BJ (cell line): ENCODE data around the gene LPCAT2. TPM values are rescaled to one million over a fixed set of nuclear protein-coding genes. Genes with fewer than 3 reads are reported as not detected.
"Not testable (repeated sequence)": the region's sequence is repeated elsewhere in the genome, so short reads cannot be mapped to it uniquely, and the experiment has no call there.

Experiments
- CTCF ChIA-PET: fragments of 350-600 bp; formaldehyde crosslinking; extraction: SDS; loops from one replicate; lab custom pipeline; 2021; ENCODE audit warnings: antibody characterized with exemption, inconsistent platforms; lab: Yijun Ruan, JAX
- POLR2A ChIA-PET: fragments of 300-600 bp; sonication (Branson Sonifier 250); formaldehyde crosslinking; extraction: SDS; loops from one replicate; lab custom pipeline; 2021; ENCODE audit warnings: antibody characterized with exemption; lab: Charles Lee
- DNase-seq: peaks from one replicate; pipeline ENCODE4 v3.0.0-alpha.2; 2011; ENCODE audit warnings: low read depth
- H3K27me3 ChIP-seq: 2 replicates; pipeline ENCODE4 v1.6.0; 2011; ENCODE audit warnings: low read length; ENCODE audit not compliant: control insufficient read depth, insufficient read depth
- H3K36me3 ChIP-seq: 2 replicates; pipeline ENCODE4 v1.5.1; 2011; ENCODE audit warnings: low read length; ENCODE audit not compliant: control insufficient read depth, insufficient read depth
- H3K4me3 ChIP-seq: 2 replicates; pipeline ENCODE4 v1.5.1; 2011; ENCODE audit warnings: low read depth, mild to moderate bottlenecking, control low read depth, low read length
- polyA plus RNA-seq: library from polyadenylated mRNA; depleted of rRNA; stranded (reverse); fragments of >200 nt; gene quantifications from 2 replicates; pipeline ENCODE4 v1.2.3, GENCODE V29; 2011
- TF ChIP-seq, protein P1 (sequence below): IDR thresholded peaks from 2 replicates; pipeline ENCODE4 v1.5.1; 2011; ENCODE audit warnings: low read depth, mild to moderate bottlenecking, control low read depth, inconsistent platforms, low read length, moderate library complexity; ENCODE audit not compliant: insufficient read depth

LPCAT2 gene
- polyA plus RNA-seq, 1 experiment, result 7.9 TPM

GRCh38 chr16:55605754-55606336 lies 97.0 kb downstream of the LPCAT2 start:
- ChIA-PET CTCF (interaction anchor here (1.0 kb wide), 1 partner anchor 141 kb away, joined by 3 read pairs; no protein-coding TSS in a partner anchor), POLR2A (no interaction called here)
- TF ChIP-seq, protein P1, sequence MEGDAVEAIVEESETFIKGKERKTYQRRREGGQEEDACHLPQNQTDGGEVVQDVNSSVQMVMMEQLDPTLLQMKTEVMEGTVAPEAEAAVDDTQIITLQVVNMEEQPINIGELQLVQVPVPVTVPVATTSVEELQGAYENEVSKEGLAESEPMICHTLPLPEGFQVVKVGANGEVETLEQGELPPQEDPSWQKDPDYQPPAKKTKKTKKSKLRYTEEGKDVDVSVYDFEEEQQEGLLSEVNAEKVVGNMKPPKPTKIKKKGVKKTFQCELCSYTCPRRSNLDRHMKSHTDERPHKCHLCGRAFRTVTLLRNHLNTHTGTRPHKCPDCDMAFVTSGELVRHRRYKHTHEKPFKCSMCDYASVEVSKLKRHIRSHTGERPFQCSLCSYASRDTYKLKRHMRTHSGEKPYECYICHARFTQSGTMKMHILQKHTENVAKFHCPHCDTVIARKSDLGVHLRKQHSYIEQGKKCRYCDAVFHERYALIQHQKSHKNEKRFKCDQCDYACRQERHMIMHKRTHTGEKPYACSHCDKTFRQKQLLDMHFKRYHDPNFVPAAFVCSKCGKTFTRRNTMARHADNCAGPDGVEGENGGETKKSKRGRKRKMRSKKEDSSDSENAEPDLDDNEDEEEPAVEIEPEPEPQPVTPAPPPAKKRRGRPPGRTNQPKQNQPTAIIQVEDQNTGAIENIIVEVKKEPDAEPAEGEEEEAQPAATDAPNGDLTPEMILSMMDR, result no peak
- no peak for DNase-seq
- no peak overlapping the region for H3K4me3 ChIP-seq
- no peaks in the 10 kb centered on the region for H3K27me3 ChIP-seq
- H3K36me3 ChIP-seq, result no peaks in the 10 kb centered on the region

- CTCF ChIA-PET, result no interaction called here
- no peak overlapping the region for H3K4me3 ChIP-seq
Measured at GRCh38 chr16:55613613-55614335, 104.9 kb downstream of the LPCAT2 start.

DNA sequence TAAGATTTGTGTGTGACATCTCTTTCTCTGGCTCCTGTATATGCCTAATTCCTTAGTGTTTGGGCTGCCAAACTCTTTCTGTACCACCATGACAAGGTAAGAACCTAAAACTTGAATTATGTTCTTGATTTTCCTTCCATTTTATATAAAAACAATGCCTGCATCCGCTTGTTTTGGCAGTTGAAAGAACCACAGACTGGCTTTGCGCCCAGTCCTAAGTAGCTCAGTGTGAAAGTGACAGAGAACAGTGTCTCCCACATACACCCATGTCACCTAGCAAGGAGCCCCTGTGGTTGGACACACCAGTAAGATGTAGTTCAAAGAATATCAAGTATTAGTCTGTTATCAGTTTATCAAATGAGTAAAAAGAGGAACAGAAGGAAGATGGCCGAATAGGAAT lies 106.2 kb downstream of the LPCAT2 start:
- no peaks in the 10 kb centered on the region for H3K36me3 ChIP-seq
- TF ChIP-seq, protein P1, result no peak
- H3K4me3 ChIP-seq, result no peak overlapping the region
- ChIA-PET POLR2A (no interaction called here), CTCF (interaction anchor here (1.2 kb wide), 1 partner anchor 150 kb away, joined by 3 read pairs; no protein-coding TSS in a partner anchor)
- H3K27me3 ChIP-seq, result peaks cover 2% of the 10 kb centered on the region; the same call in 1 of the 2 replicates
- no peak for DNase-seq

More at GRCh38 chr16:55613613-55614335, 104.9 kb downstream of the LPCAT2 start:
- Histone ChIP-seq H3K36me3 (no peaks in the 10 kb centered on the region), H3K27me3 (peaks cover 2% of the 10 kb centered on the region; the same call in 1 of the 2 replicates)
- TF ChIP-seq, protein P1, result no peak
- no peak for DNase-seq
- POLR2A ChIA-PET, result no interaction called here

DNA sequence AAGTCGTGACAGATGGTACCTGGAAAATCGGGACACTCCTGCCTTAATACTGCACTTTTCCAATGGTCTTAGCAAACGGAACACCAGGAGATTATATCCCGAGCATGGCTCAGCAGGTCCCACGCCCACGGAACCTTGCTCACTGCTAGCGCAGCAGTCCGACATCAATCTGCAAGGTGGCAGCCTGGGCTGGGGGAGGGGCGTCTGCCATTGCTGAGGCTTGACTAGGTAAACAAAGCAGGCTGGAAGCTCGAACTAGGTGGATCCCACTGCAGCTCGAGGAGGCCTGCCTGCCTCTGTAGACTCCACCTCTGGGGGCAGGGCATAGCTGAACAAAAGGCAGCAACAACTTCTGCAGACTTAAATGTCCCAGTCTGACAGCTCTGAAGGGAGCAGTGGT lies 106.8 kb downstream of the LPCAT2 start:
- H3K36me3 ChIP-seq, H3K27me3 ChIP-seq, DNase-seq, POLR2A ChIA-PET, H3K4me3 ChIP-seq: not testable (repeated sequence)
- CTCF ChIA-PET, result interaction anchor here (1.2 kb wide), 1 partner anchor 151 kb away, joined by 3 read pairs; no protein-coding TSS in a partner anchor

GRCh38 chr16:55621771-55622170 lies 112.9 kb downstream of the LPCAT2 start:
- CTCF ChIA-PET, result no interaction called here
- POLR2A ChIA-PET, result no interaction called here
- no peak for DNase-seq
- TF ChIP-seq, protein P1, result no peak
- no peaks in the 10 kb centered on the region for H3K36me3 ChIP-seq
- H3K27me3 ChIP-seq, result no peaks in the 10 kb centered on the region
- no peak overlapping the region for H3K4me3 ChIP-seq
